ENCODE data around the gene HBS1L.
"Not testable (repeated sequence)": the region's sequence is repeated elsewhere in the genome, so short reads cannot be mapped to it uniquely, and the experiment has no call there.

Gene HBS1L

DNA sequence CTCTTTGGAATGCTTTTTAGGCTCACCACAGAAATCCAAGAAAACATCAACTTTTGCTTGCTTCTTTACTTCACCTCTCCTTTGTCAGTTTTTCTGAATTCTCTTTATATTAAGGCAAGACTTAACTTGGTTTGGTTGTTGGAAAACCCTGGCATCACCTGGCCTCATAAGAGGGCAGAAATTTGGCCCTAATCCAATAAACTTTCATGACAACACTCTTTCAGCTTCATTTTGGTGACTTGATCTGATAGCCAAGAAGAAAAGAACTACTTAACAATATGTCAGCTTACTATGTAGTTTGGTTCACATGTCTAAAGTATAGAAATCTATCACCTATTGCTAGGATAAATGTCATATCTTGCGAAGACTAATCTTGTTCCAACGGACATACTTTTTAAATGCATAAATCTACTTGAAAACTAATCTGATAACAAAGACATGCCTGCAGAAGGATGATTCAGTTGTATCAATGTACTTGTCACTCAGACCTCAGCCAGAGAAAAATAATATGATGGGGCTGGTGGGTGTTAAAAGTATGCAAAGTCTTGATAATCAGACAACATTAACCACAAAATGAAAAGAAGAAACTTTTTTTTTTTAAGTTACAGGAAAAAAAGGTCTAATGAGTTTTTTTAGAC is 19.3 kb upstream of the HBS1L start:
- DNase-seq = no peak

DNA sequence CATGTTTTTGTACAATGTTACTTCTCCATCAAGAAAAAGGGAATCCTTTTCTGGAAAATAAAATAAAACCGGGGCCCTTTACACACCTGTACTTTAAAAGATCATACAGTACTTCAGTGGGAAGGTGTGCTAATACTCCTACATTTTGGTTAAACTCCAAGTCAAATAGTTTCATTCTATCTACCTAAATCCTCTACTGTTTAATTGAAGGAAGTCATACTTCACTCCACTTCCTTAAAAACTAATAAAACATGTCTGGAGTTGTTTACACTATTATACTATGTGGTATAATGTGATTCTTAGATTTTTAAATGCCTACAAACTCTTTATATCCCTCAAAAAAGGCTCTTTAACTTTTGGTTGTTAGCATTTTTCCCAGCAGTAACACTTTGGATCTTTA is 18.6 kb upstream of the HBS1L start:
- DNase-seq = no peak

DNA sequence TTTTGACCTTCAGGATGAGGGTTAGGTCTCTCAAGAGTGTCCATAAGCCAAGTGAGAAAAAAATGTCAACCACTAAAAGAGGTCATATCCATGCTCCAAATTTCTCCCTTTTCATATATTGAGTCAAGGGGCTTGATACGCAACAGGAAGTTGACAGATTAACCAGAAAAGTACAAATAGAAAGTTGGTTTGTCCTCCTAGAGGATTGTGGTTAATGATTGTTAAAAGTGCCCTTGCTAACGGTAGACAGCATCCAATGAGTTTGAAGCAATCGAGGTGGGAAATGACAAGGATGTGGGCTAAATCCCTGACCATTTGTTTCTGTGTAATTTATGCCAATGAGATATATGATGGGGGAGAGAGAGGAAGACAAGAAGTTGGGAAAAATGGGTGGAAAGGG is 18.1 kb upstream of the HBS1L start:
- no peak for DNase-seq

DNA sequence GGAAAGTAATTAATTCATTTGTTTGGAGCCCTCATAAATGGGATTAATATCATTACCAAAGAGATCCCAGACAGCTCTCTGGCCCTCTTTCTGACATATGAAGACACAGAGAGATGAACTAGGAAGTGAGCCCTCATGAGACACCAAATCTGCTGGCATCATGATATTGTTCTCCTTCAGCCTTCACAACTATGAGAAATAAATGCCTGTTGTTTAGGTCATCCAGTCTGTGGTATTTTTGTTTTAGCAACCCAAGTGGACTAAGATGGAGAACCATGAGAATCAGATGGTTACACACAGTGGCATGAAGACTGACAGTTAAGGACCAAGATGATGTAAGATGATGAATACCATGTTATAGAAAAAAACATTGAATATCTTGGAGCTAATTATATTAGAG is 16.9 kb upstream of the HBS1L start:
- no peak for DNase-seq

DNA sequence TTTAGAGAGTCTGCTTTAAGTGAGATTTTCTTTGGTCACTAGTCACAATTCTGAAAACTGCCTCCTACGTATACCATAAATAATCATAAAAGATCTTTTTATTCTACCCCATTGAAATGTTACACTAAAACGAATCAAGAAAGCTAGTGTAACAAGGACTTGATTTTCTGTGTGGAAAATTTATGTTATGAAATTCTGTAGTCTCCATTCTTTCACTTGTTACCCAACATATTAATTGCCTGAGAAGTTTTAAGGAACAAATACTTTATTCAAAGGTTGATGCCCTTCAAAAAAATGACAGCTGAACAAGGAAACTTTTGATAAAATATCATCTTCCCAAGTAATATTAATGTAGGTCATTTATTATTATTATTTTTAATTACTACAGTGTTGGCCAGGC is 13.3 kb upstream of the HBS1L start:
- DNase-seq = no peak

DNA sequence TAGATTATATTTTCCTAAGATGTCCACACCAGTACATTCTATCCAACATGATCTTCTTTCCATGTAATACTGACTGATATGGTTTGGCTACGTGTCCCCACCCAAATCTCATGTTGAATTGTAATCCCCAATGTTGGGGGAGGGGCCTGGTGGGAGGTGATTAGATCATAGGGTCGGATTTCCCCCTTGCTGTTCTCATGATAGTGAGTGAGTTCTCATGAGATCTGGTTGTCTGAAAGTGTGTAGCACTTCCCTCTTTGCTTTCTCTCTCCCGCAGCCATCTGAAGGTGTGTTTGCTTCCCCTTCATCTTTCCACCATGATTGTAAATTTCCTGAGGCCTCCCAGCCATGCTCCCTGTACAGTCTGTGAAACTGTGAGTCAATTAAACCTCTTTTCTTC is 12.2 kb upstream of the HBS1L start:
- no peak for DNase-seq

- no peak for DNase-seq
Observed at GRCh38 chr6:135066397-135066796, 11.8 kb upstream of the HBS1L start.

DNA sequence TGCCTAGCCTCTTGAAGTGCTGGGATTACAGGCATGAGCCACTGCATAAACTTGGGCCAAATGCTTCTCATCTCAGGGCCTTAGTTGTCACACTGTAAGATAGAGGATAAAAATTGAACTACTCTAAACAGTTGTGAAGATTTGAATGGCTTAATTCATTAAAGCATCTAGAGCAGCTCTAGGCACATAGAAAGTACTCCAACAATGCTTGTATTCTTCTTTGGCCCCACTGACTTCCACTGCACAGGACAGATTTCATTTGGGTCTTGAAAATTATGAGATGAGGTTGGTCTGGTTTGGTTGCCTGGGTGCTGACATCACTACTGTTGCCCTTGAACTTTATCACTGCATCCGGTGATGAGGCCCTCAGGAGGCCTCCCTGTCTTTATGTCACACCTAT is 10.0 kb upstream of the HBS1L start:
- no peak for DNase-seq

GRCh38 chr6:135063926-135064325 is 9.3 kb upstream of the HBS1L start:
- DNase-seq = no peak

DNA sequence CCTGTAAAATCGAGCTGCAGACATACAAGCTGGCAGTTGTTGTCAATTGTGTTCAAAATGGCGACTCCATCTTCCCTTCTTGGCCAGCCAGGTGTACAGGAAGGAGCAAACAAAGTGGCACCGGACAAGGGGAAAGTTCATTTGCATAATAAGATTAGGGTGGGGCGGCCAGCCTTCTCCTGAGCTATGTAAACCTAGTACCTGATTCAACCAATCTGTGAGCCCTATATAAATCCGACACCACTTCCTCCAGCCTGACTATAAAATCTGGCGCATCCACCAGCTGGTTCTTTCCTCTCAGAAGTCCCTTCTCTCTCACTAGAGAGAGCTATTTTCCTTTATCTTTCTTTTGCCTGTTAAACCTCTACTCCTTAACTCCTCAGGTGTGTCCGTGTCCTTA is 8.1 kb upstream of the HBS1L start:
- no peak for DNase-seq

- no peak for DNase-seq
Observed at GRCh38 chr6:135060076-135060475, 5.5 kb upstream of the HBS1L start.

GRCh38 chr6:135058299-135058698 is 3.7 kb upstream of the HBS1L start:
- not testable (repeated sequence) for DNase-seq

GRCh38 chr6:135056632-135057031 is 2.0 kb upstream of the HBS1L start:
- no peak for DNase-seq

DNA sequence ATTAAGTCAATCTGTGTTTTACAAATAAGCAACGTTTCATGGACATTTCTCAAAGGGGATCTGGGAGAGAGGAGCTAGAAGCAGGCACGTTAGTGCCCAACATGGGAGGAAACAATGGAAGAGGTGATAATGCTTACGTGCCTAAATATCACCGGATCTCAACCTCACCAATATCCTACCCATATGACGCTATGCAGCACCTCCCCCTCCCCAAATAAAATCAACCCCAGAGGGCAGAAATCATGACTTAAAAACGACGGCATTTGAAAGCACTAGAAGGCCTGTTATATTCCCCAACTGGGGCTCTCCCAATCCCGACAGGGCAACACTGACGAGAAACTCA is 425 bp downstream of the HBS1L start:
- DNase-seq = no peak

DNA sequence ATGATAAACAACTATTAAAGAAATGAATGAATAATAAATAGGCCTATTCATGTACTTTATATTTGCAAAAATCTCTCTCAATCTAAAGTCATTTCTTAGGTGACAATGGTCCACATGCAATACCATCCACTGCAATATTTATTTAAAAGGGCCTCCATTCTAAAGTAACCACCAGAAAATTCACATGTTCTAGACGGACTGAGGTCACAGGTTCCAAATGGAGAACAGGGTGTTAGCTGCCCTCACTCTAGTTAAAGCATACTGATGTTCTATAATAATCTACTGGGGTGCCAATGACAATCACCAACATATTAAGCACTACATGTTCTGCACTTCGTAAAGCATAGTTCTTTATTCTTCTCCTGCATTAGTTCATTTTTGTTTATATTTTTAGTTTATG is 1.2 kb downstream of the HBS1L start:
- no peak for DNase-seq

DNA sequence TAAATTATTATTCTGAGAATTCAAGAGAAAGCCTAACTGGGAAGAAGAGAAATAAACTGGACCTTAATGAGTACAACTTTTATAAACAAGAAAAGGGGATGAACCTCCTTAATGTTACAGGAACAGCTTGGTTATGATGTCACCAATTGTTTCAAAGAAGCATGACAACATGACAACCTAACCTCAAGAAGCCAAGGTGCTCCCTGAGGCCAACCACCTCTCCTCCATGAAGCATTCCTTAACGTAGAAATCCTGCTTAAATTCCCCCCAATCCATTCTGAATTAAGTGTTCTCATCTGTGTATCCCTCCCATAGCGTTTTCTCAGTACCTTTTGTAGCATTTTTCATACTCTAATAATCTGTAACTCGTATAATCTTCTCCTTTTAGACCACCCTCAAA is 1.7 kb downstream of the HBS1L start:
- DNase-seq = no peak

GRCh38 chr6:135048915-135049314 is 5.7 kb downstream of the HBS1L start:
- no peak for DNase-seq

DNA sequence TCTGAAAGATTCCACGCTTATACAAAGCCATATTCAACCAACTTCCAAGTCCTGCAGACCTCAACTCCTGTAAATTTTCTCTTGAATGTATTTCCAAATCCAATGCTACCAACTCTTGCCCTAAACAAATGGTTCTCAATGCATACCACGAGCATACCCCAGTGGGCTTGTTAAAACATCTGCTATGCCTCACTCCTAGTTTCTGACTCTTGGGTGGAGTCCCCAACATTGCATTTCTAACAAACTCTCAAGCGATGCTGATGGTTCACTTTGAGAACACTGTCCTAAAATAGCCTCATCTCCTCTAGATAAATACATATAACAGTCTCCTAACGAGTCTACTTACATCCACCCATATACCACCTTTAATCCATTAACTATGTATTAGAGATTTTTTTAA is 7.3 kb downstream of the HBS1L start:
- DNase-seq = no peak

DNA sequence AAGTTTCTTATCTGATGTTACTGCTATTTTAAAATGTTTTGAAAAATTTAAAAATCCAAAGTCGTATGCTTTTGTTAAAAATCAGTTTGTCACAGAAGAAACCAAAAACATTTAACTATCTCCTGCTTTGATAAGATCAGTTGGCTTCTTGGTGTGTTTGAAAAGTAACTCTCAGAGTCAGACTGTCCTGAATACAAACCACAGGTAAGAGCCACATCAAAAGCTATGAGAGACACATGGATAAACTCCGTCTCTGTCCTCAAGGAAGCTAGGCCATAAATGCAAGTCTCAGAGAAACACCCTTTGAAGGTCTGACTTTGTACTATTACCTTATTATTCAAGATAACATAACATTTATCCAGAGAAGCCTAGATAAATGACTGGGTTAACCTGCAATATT is 7.7 kb downstream of the HBS1L start:
- DNase-seq = no peak

DNA sequence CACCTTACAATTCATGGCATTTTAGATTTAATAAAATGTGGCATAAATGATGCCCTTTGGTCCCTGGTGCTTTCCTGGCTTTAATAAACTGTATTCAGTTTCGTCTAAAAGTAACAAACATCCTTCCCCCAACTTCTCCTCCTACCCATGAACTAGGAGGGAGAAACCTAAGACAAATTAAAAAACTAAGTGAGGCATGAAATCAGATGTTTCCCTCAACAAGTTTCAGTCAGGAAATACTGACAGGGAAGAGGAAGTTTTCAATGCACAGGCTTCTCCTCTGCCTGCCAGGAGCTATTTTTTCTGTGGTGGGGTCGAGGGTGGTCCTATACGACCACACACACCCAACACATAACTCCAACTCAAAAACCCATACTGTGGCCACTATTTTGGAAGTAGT is 10.0 kb downstream of the HBS1L start:
- no peak for DNase-seq

GRCh38 chr6:135043846-135044245 is 10.8 kb downstream of the HBS1L start:
- no peak for DNase-seq

DNA sequence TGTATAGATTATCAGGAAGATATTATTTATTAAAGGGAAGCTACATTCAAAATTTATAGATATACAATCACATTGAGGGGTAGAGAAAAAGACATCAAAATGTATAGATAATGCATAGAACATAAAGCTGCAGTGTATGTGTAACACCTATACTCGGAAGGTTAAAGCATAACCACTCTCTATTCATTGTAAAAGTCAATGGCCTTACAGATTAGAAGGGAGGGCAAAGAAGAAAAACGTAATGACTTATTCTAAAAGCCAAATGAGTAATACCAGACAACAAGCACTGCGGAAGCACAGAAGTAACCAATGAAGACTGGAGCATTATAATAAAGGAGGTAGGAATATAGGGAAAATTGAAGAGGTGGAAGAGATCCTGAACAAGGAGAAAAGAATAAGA is 11.3 kb downstream of the HBS1L start:
- DNase-seq = no peak

DNA sequence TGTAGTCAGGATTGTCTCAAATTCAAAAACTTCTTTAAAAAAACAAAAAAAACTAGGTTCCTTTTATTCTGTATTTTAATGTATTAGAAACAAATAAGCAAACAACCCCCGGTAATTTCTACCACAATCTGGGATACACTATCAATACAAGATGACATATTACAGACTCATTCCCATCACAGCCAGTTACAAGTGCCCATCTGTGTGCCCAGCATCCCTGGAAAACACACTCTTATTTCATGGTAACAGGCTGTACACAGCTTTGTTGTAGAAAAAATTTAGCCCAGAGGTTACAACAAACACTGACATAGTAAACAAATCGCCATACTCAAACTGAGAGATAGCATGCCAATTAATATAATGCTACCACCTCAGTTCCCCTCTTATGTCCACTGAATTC is 16.3 kb downstream of the HBS1L start:
- no peak for DNase-seq

- no peak for DNase-seq
Observed at GRCh38 chr6:135037541-135037940, 17.1 kb downstream of the HBS1L start.

GRCh38 chr6:135036731-135037420 is 17.7 kb downstream of the HBS1L start:
- DNase-seq = no peak
